ENCODE data around the gene LINGO4. TPM values are rescaled to one million over a fixed set of nuclear protein-coding genes. Genes with fewer than 3 reads are reported as not detected.

LINGO4 gene
- polyA plus RNA-seq, 6 donors from 2014 or later = not detected

- no peak overlapping the region for H3K27ac Mint-ChIP-seq
- DNase-seq (no peak), ATAC-seq (ENCODE audit: low read depth in 2 of 2) (no peak)
- peaks cover 8 to 22% (median 10%) of the 10 kb centered on the region in 3 donors for H3K27me3 Mint-ChIP-seq
- H3K4me1 Mint-ChIP-seq = peaks cover 4 to 14% (median 7%) of the 10 kb centered on the region in 3 donors
- no peaks in the 10 kb centered on the region for H3K9me3 Mint-ChIP-seq
- H3K4me3 Mint-ChIP-seq = no peak overlapping the region
- H3K36me3 Mint-ChIP-seq = no peaks in the 10 kb centered on the region
Observed at GRCh38 chr1:151816548-151817352, 11.5 kb upstream of the LINGO4 start.

- ATAC-seq (ENCODE audit: low read depth in 2 of 2) = no peak
- DNase-seq = no peak
- peaks cover 4 to 14% (median 7%) of the 10 kb centered on the region in 3 donors for H3K4me1 Mint-ChIP-seq
- H3K4me3 Mint-ChIP-seq = no peak overlapping the region
- peaks cover 8 to 22% (median 10%) of the 10 kb centered on the region in 3 donors for H3K27me3 Mint-ChIP-seq
- no peaks in the 10 kb centered on the region for H3K36me3 Mint-ChIP-seq
- H3K9me3 Mint-ChIP-seq = no peaks in the 10 kb centered on the region
- peak overlapping the region in 1 of 6 donors; percentile 58 for H3K27ac Mint-ChIP-seq
Observed at GRCh38 chr1:151815716-151816327, 10.6 kb upstream of the LINGO4 start.

- Mint-ChIP-seq H3K27ac (no peak overlapping the region), H3K36me3 (no peaks in the 10 kb centered on the region), H3K9me3 (no peaks in the 10 kb centered on the region), H3K27me3 (peaks cover 8 to 22% (median 10%) of the 10 kb centered on the region in 3 donors), H3K4me1 (peaks cover 4 to 14% (median 7%) of the 10 kb centered on the region in 3 donors), H3K4me3 (no peak overlapping the region)
- DNase-seq (no peak), ATAC-seq (ENCODE audit: low read depth in 2 of 2) (no peak)
Observed at GRCh38 chr1:151814971-151815545, 9.8 kb upstream of the LINGO4 start.

- no peak for DNase-seq
- ATAC-seq (ENCODE audit: low read depth in 2 of 2) = no peak
- no peak overlapping the region for H3K27ac Mint-ChIP-seq
- H3K36me3 Mint-ChIP-seq = no peaks in the 10 kb centered on the region
- peaks cover 4 to 14% (median 7%) of the 10 kb centered on the region in 3 donors for H3K4me1 Mint-ChIP-seq
- no peak overlapping the region for H3K4me3 Mint-ChIP-seq
- H3K27me3 Mint-ChIP-seq = peaks cover 8 to 22% (median 10%) of the 10 kb centered on the region in 3 donors
- no peaks in the 10 kb centered on the region for H3K9me3 Mint-ChIP-seq
Observed at GRCh38 chr1:151814426-151814825, 9.2 kb upstream of the LINGO4 start.

- H3K27ac Mint-ChIP-seq = no peak overlapping the region
- no peak for ATAC-seq (ENCODE audit: low read depth in 2 of 2)
Observed at GRCh38 chr1:151813271-151813977, 8.2 kb upstream of the LINGO4 start.

GRCh38 chr1:151811181-151811580 is 6.0 kb upstream of the LINGO4 start:
- peak overlapping the region in 1 of 6 donors; percentile 68 for H3K27ac Mint-ChIP-seq
- peaks cover 3 to 19% (median 5%) of the 10 kb centered on the region in 3 donors for H3K27me3 Mint-ChIP-seq
- no peaks in the 10 kb centered on the region for H3K36me3 Mint-ChIP-seq
- no peaks in the 10 kb centered on the region for H3K9me3 Mint-ChIP-seq
- ATAC-seq (ENCODE audit: low read depth in 2 of 2) = no peak
- peaks cover 7 to 14% (median 11%) of the 10 kb centered on the region in 3 donors for H3K4me1 Mint-ChIP-seq
- H3K4me3 Mint-ChIP-seq = no peak overlapping the region
- no peak for DNase-seq

More at GRCh38 chr1:151813271-151813977, 8.2 kb upstream of the LINGO4 start:
- peaks cover 8 to 22% (median 10%) of the 10 kb centered on the region in 3 donors for H3K27me3 Mint-ChIP-seq
- H3K4me3 Mint-ChIP-seq = no peak overlapping the region
- H3K36me3 Mint-ChIP-seq = no peaks in the 10 kb centered on the region
- no peak for DNase-seq
- H3K9me3 Mint-ChIP-seq = no peaks in the 10 kb centered on the region
- peaks cover 4 to 14% (median 7%) of the 10 kb centered on the region in 3 donors for H3K4me1 Mint-ChIP-seq

- no peaks in the 10 kb centered on the region for H3K36me3 Mint-ChIP-seq
- H3K27ac Mint-ChIP-seq = no peak overlapping the region
- H3K4me3 Mint-ChIP-seq = no peak overlapping the region
- H3K9me3 Mint-ChIP-seq = no peaks in the 10 kb centered on the region
- H3K27me3 Mint-ChIP-seq = peaks cover 0 to 13% (median 5%) of the 10 kb centered on the region in 3 donors
- peaks cover 5 to 7% (median 6%) of the 10 kb centered on the region in 3 donors for H3K4me1 Mint-ChIP-seq
- no peak for DNase-seq
- ATAC-seq (ENCODE audit: low read depth in 2 of 2) = no peak
Observed at GRCh38 chr1:151809985-151810556, 4.9 kb upstream of the LINGO4 start.

GRCh38 chr1:151809290-151809984 is 4.2 kb upstream of the LINGO4 start:
- Mint-ChIP-seq H3K9me3 (no peaks in the 10 kb centered on the region), H3K27ac (no peak overlapping the region), H3K4me1 (peaks cover 6 to 11% (median 10%) of the 10 kb centered on the region in 3 donors), H3K27me3 (peaks cover 0 to 7% (median 0%) of the 10 kb centered on the region in 3 donors), H3K36me3 (no peaks in the 10 kb centered on the region), H3K4me3 (no peak overlapping the region)
- no peak for DNase-seq
- ATAC-seq (ENCODE audit: low read depth in 2 of 2) = no peak

- Mint-ChIP-seq H3K9me3 (no peaks in the 10 kb centered on the region), H3K4me1 (peaks cover 17 to 20% (median 17%) of the 10 kb centered on the region in 3 donors), H3K36me3 (no peaks in the 10 kb centered on the region), H3K27me3 (peaks cover 9 to 13% (median 10%) of the 10 kb centered on the region in 3 donors), H3K4me3 (no peak overlapping the region), H3K27ac (no peak overlapping the region)
- DNase-seq (no peak), ATAC-seq (ENCODE audit: low read depth in 2 of 2) (no peak)
Observed at GRCh38 chr1:151807766-151808165, 2.5 kb upstream of the LINGO4 start.

- Mint-ChIP-seq H3K27me3 (peaks cover 9 to 15% (median 14%) of the 10 kb centered on the region in 3 donors), H3K4me1 (peaks cover 17 to 20% (median 17%) of the 10 kb centered on the region in 3 donors), H3K36me3 (no peaks in the 10 kb centered on the region), H3K27ac (no peak overlapping the region), H3K4me3 (no peak overlapping the region), H3K9me3 (no peaks in the 10 kb centered on the region)
- no peak for ATAC-seq (ENCODE audit: low read depth in 2 of 2)
- DNase-seq = no peak
Observed at GRCh38 chr1:151807131-151807530, 1.9 kb upstream of the LINGO4 start.

- Mint-ChIP-seq H3K27ac (no peak overlapping the region), H3K9me3 (no peaks in the 10 kb centered on the region), H3K36me3 (no peaks in the 10 kb centered on the region), H3K4me3 (no peak overlapping the region), H3K27me3 (peaks cover 9 to 17% (median 14%) of the 10 kb centered on the region in 3 donors), H3K4me1 (peaks cover 17 to 20% (median 17%) of the 10 kb centered on the region in 3 donors)
- DNase-seq (no peak), ATAC-seq (ENCODE audit: low read depth in 2 of 2) (no peak)
Observed at GRCh38 chr1:151806170-151806569, 951 bp upstream of the LINGO4 start.

- Mint-ChIP-seq H3K27me3 (peaks cover 20 to 37% (median 34%) of the 10 kb centered on the region in 3 donors), H3K27ac (no peak overlapping the region), H3K4me1 (peaks cover 20 to 25% (median 24%) of the 10 kb centered on the region in 3 donors), H3K9me3 (no peaks in the 10 kb centered on the region), H3K36me3 (peaks cover 0 to 4% of the 10 kb centered on the region in 2 donors), H3K4me3 (no peak overlapping the region)
- ATAC-seq (ENCODE audit: low read depth in 2 of 2) (no peak), DNase-seq (no peak)
Observed at GRCh38 chr1:151803915-151804314, 1.3 kb downstream of the LINGO4 start.

All from naive B cell (primary cell).